HG02970 (cell line): Measurements from ENCODE around the gene PTP4A2.

Experiments used
- ATAC-seq: cut with Tn5 transposase; IDR thresholded peaks from one replicate; pipeline ENCODE4 v1.9.1; 2021; ENCODE audit warnings: mild to moderate bottlenecking, moderate library complexity, moderate number of reproducible peaks; ENCODE audit not compliant: unreplicated experiment, low FRiP score

PTP4A2 gene

GRCh38 chr1:31938184-31938975 is at the start of gene PTP4A2:
Gene PTP4A2 (minus strand): TSS chr1:31938368. CDS start chr1:31919065, 19,303 bp downstream.
- peak; percentile 84 for ATAC-seq

- ATAC-seq: no peak
Observed at GRCh38 chr1:31987135-31987619, 49.0 kb upstream of the PTP4A2 start.

- ATAC-seq: no peak
Observed at GRCh38 chr1:31985430-31985829, 47.3 kb upstream of the PTP4A2 start.

GRCh38 chr1:31984419-31985347 is 46.5 kb upstream of the PTP4A2 start:
- ATAC-seq: no peak

- ATAC-seq: no peak
Observed at GRCh38 chr1:31981972-31982371, 43.8 kb upstream of the PTP4A2 start.

GRCh38 chr1:31981456-31981839 is 43.3 kb upstream of the PTP4A2 start:
- ATAC-seq: no peak

GRCh38 chr1:31980835-31981455 is 42.8 kb upstream of the PTP4A2 start:
- no peak for ATAC-seq

GRCh38 chr1:31978843-31979400 is 40.8 kb upstream of the PTP4A2 start:
- no peak for ATAC-seq

- no peak for ATAC-seq
Observed at GRCh38 chr1:31977385-31978131, 39.4 kb upstream of the PTP4A2 start.

GRCh38 chr1:31976401-31976800 is 38.2 kb upstream of the PTP4A2 start:
- no peak for ATAC-seq

- ATAC-seq: no peak
Observed at GRCh38 chr1:31970873-31971272, 32.7 kb upstream of the PTP4A2 start.

- no peak for ATAC-seq
Observed at GRCh38 chr1:31961536-31961935, 23.4 kb upstream of the PTP4A2 start.

- no peak for ATAC-seq
Observed at GRCh38 chr1:31959521-31960340, 21.6 kb upstream of the PTP4A2 start.

- ATAC-seq: no peak
Observed at GRCh38 chr1:31957701-31958674, 19.8 kb upstream of the PTP4A2 start.

- peak; percentile 82 for ATAC-seq
Observed at GRCh38 chr1:31955917-31956736, 18.0 kb upstream of the PTP4A2 start.

- no peak for ATAC-seq
Observed at GRCh38 chr1:31954607-31955283, 16.6 kb upstream of the PTP4A2 start.
